ENCODE measurements around the gene NEK6.

DNA sequence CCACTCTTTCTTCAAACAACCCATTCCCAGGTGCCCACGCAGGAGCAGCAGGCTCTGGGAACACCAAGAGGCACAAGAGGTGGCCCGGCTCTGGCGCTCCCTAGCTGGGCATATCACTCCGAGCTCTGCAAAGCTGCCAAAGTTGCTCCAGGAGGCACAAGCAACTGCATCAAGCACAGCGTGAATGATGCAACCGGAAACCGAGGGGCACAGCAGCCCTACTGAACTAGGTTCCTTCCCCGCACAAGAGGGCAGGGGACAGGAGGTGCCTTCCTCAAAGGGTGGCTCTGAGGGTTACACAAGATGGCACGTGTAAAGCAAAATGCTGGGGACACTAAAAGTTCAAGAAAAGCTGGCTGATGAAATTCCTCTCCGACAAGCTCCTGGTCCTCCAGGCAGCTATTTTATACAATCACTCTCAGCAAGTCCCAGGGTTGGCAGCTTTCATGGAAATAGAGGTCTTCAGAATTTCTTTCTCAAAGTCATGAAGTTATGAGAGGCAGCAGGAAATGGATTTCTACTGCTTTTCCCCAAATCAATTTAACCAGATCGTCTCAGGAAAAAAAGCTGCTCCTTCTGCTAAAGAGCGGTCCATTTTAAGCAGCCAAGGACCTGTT, 134.6 kb downstream of the NEK6 start:
- TF ChIP-seq POLR2A (IDR thresholded peaks at IDR 0.05; ENCODE audit: low read depth) (no peak), EP300 (IDR thresholded peaks at IDR 0.05) (no peak), POLR2AphosphoS5 (IDR thresholded peaks at IDR 0.05) (no peak)
- TF ChIP-seq, protein P1, sequence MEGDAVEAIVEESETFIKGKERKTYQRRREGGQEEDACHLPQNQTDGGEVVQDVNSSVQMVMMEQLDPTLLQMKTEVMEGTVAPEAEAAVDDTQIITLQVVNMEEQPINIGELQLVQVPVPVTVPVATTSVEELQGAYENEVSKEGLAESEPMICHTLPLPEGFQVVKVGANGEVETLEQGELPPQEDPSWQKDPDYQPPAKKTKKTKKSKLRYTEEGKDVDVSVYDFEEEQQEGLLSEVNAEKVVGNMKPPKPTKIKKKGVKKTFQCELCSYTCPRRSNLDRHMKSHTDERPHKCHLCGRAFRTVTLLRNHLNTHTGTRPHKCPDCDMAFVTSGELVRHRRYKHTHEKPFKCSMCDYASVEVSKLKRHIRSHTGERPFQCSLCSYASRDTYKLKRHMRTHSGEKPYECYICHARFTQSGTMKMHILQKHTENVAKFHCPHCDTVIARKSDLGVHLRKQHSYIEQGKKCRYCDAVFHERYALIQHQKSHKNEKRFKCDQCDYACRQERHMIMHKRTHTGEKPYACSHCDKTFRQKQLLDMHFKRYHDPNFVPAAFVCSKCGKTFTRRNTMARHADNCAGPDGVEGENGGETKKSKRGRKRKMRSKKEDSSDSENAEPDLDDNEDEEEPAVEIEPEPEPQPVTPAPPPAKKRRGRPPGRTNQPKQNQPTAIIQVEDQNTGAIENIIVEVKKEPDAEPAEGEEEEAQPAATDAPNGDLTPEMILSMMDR (IDR thresholded peaks at IDR 0.05): no peak

Measured in esophagus muscularis mucosa (tissue), 4 donors.